GM12864 (cell line): ENCODE results near the gene CDK2.

Experiments used
- DNase-seq: peaks from one replicate; pipeline ENCODE4 v3.0.0-alpha.2; 2011; ENCODE audit warnings: low read depth
- H3K4me3 ChIP-seq: 2 replicates; pipeline ENCODE4 v1.5.1; 2011; ENCODE audit warnings: mild to moderate bottlenecking, low read depth, low read length, control low read depth
- TF ChIP-seq, protein P1 (sequence below): IDR thresholded peaks from 2 replicates; pipeline ENCODE4 v1.5.1; 2011; ENCODE audit warnings: low read depth, mild to moderate bottlenecking, moderate library complexity, low read length, control low read depth, inconsistent platforms; ENCODE audit errors: missing control alignments

CDK2 gene

DNA sequence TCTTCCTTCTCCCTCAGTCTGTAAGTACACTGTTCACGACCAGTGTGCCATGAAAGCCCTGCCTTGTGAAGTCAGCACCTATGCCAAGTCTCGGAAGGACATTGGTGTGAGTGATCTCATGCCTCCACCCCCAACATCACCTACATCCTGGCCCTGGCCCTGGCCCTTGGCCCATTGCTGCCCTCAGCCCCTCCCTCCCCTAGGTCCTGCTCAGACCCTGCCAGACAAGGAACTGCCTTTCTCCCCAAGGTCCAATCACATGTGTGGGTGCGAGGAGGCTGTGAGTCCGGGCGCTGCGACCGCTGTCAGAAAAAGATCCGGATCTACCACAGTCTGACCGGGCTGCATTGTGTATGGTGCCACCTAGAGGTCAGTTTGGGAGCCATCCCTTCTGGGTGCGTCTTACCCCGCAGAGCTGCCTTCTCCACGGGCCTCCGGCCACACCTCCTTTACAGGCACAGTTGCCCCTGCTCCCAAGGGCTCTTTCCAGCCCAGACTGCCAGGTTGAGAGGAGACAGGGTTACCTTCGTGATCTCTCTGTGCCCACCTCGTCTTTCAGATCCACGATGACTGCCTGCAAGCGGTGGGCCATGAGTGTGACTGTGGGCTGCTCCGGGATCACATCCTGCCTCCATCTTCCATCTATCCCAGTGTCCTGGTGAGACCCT is 26.4 kb upstream of the CDK2 start:
- H3K4me3 ChIP-seq = no peak overlapping the region
- TF ChIP-seq, protein P1, sequence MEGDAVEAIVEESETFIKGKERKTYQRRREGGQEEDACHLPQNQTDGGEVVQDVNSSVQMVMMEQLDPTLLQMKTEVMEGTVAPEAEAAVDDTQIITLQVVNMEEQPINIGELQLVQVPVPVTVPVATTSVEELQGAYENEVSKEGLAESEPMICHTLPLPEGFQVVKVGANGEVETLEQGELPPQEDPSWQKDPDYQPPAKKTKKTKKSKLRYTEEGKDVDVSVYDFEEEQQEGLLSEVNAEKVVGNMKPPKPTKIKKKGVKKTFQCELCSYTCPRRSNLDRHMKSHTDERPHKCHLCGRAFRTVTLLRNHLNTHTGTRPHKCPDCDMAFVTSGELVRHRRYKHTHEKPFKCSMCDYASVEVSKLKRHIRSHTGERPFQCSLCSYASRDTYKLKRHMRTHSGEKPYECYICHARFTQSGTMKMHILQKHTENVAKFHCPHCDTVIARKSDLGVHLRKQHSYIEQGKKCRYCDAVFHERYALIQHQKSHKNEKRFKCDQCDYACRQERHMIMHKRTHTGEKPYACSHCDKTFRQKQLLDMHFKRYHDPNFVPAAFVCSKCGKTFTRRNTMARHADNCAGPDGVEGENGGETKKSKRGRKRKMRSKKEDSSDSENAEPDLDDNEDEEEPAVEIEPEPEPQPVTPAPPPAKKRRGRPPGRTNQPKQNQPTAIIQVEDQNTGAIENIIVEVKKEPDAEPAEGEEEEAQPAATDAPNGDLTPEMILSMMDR = peak; percentile 95
- DNase-seq = peak; percentile 62

DNA sequence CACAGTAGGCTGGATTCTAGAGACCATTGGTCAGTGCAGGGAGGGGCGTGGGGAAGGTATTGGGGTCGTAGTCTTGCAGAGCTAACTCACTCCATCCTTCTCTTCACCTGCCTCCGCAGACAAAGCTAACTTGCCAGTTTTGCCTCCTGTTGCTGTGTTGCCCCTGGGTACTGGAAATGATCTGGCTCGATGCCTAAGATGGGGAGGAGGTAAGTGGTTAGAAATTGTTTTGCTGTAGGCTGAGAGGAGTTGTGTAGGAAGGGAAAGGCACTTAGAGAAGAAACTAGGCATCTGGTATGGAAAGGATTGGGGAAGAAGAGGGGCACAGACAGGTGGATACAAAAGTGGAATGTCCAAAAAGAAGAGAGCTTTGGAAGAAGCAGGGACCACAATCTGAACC is 24.6 kb upstream of the CDK2 start:
- DNase-seq = no peak
- H3K4me3 ChIP-seq = no peak overlapping the region
- TF ChIP-seq, protein P1 = no peak

DNA sequence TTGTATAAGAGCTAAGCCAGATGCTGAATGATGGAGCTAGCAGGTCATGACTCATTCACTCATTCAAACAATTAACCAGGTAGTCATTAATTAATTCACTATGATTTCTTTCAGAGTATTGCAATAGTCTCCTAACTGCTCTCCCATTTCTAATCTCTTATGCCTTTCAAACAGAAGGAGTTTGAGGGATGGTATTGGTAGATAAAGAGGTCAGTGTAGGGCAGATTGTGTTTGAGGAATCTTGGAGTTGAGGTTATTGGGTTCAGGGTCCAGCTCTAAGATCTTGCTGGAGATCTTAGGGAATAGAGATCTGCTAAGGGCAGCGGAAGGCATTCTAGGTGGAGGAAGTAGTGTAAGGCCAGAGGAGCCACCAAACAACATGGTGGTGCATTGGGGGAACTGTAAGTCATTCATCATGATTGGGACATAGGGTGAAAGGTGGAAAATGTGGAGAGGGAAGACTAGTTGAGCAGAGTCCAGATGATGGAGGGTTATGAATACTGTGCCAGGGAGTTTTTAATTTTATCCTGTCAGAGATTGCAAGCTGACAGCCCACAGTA is 24.0 kb upstream of the CDK2 start:
- no peak overlapping the region for H3K4me3 ChIP-seq
- no peak for DNase-seq
- TF ChIP-seq, protein P1 = no peak

DNA sequence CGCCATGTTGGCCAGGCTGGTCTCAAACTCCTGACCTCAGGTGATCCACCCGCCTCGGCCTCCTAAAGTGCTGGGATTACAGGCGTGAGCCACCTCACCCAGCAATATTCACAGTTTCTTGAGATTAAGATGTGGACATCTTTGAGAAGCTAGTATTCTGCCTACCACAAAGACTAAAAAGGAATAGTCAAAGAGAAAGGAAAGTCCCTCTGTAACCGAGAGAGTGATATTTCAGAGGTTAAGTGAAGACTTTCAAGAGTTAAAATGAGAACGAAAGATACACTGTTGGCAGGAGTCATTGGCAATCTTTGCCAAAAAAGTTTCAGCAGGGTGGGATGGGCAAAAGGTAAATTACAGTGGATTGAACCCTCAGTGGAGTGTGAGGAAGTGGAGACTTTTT is 20.1 kb upstream of the CDK2 start:
- no peak for DNase-seq
- TF ChIP-seq, protein P1 = no peak
- no peak overlapping the region for H3K4me3 ChIP-seq

DNA sequence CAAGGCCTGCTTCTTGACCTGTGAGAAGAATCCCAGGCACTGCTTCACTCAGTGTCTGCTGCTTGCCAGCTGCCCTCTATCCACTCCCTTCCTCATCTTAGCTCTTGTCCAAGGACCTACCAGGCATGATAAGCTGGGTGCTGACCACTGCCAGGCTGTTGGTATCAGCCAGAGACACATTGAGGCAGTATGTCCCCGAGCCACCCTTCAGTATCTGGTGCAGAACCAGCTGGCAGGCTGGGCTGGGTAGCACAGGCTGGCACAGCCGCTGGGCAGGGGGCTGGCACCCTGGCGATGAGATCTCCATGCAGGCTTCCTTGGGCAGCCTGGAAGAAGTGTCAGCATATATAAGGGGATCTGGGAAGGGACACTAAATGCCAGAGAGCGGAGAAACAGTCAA is 11.3 kb upstream of the CDK2 start:
- no peak overlapping the region for H3K4me3 ChIP-seq
- TF ChIP-seq, protein P1 = no peak
- DNase-seq = no peak

DNA sequence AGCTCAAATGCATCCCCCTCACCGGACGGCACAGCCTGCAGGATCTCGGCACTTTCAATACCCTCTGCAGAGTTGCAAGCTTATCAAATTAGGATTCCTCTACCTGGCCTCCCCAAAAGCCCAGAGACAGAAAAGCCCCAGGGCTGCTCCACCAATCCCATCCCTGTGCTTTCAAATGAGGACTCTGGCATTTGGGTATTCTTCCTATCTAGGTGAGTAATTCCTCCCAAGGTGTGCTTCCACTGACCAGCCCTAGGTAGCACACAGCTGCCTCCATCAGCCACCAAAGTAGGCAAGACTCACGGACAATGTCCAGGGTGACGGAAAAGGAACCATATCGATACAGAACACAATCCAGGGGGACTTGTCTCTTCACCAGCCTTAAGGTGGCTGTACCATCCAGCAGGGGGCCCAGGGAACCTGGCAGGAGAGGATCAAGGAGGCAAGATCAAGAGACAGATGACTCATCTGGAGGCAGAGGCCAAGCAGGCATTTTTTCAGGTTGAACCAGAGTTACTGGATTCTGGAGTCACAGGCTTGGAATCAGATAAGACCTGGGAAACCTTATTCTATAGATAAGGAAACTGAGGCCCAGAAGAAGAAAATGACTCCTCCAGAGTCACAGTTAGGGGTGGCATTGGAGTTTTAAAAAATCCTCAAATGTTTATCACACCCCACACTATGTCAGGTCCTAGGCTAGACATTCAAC is 10.7 kb upstream of the CDK2 start:
- H3K4me3 ChIP-seq = no peak overlapping the region
- TF ChIP-seq, protein P1 = no peak
- no peak for DNase-seq
